ENCODE data around the gene PAGE2B.
"Not testable (repeated sequence)": the region's sequence is repeated elsewhere in the genome, so short reads cannot be mapped to it uniquely, and the experiment has no call there.

The PAGE2B gene

DNA sequence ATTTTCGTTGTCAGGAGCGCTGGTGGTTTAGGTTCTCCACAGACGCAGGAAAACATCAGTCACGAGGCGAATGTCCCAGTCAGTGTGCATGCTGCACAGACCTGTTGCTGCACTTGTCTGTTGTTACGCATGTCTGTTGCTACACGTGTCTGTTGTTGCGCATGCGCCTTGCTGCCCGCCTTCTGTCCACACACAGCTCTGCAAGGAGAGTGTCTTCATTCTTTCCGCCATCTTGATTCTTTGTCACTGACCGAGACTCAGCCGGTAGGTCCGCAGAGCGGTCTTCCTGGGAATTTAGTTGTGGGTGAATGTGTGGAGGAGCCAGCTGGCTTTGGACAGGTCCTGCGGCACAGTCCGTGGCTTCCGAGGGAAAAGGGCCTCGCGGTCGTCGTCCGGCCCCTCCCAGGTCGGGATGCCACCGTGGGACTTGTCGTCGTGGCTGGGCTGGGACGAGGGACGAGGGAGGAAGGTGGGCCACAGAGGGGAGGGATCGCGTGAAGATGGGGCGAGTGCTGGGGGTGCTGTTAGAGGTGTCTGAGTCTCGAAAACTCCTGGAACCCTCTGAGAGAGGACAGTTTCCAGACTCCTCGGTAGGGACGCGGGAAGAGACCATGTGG is at the start of gene PAGE2B:
Gene PAGE2B, plus strand, starts transcription at position 180 of the 617 bp plus-strand sequence. CDS start 1,012 bp downstream, outside the sequence.
- peak in 1 of 3 experiments; percentile 7 for DNase-seq

GRCh38 chrX:55026143-55026542 is 48.7 kb upstream of the PAGE2B start:
- no peak for DNase-seq

DNA sequence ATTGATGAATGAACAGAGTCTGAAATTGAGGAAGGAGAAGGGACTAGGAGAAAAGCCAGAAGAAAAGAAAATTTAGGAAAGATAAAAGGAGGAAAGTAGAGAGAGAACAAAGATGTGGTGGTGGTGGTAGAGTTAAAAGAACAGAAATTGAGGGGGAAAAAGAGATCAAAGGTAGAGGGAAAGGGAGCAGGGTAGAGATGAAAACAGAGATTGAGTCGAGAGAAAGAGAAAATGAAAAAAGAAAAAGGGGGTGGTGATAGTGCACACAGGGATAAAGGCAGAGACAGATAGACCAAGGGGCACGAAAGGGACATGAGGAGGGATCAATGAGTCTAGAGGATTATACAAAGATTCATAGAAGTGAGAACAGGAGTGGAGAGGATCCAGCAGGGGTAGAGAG is 48.0 kb upstream of the PAGE2B start:
- no peak for DNase-seq

DNA sequence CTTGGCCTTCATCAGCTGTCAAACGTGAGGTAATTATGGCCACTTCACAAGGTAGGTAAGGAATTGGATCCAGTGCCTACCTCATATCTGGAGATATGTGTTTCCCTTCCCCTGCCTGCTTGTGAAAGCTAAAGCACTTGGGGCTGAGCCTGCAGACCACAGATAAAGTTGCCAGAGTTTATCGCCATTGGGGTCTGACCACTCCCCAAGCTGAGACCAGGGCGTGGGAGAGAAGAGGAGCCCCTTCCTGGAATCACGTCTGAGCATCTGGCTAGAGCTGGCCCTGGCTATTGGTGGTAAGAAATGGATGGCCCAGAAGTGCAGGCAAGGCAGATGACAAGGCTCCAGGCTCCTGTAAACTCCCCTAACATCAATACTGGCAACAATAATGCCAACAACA is 46.8 kb upstream of the PAGE2B start:
- DNase-seq: no peak

- DNase-seq: no peak
Measured at GRCh38 chrX:55028611-55029010, 46.2 kb upstream of the PAGE2B start.

GRCh38 chrX:55029291-55029690 is 45.5 kb upstream of the PAGE2B start:
- DNase-seq: no peak

GRCh38 chrX:55030271-55031205 is 44.3 kb upstream of the PAGE2B start, which contains the start of gene ALAS2:
TSS of gene ALAS2 (minus strand) at chrX:55030977. CDS start at chrX:55026000, 4,977 bp downstream.
- no peak for DNase-seq

GRCh38 chrX:55033429-55033828 is 41.4 kb upstream of the PAGE2B start:
- DNase-seq: no peak

DNA sequence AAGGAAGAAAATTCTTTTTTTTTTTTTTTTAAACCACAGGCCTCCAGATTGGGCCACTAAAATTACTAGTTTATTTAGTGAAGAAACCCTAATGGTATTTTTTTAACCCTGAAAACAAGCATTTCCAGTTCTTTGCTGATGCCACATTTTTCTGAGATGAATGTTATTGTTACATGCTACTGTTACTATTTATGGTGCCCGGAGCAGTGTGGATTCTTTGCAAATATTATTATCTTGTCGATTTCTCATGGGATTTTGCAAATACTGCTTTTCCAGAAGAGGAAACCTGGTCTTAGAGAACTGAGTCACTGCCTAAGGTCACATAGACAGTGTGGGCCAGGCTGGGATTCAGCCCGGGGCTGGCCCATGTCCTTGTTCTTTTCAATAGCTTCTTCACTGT is 35.4 kb upstream of the PAGE2B start:
- DNase-seq: no peak

DNA sequence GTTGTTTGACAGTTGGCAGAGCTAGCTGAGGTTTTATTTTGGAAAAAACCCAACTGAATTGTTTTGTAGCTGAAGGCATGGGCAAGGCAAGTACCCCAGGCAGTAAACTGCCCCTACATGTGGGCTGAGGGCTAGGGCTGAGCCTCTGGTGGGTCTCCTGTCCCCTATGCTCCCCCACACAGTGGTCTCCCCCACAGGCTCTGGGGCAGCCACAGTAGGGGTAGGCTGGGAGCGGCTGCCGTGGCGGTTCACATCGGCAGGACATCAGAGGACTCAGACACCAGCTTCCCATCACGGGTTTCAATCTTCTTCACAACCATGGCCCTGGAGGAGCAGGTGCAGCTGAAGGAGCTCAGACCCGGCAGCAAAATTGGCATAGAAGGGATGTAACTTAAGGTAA is 33.3 kb upstream of the PAGE2B start:
- no peak for DNase-seq

GRCh38 chrX:55050599-55050998 is 24.2 kb upstream of the PAGE2B start:
- not testable (repeated sequence) for DNase-seq

- peak in 2 of 3 experiments; percentile 39 to 78 for DNase-seq
Measured at GRCh38 chrX:55056820-55057674, 17.8 kb upstream of the PAGE2B start.

- DNase-seq: peak in 2 of 3 experiments; percentile 39 to 78
Measured at GRCh38 chrX:55057675-55058249, 17.1 kb upstream of the PAGE2B start.

- DNase-seq: not testable (repeated sequence)
Measured at GRCh38 chrX:55067180-55067579, 7.7 kb upstream of the PAGE2B start.

- no peak for DNase-seq
Measured at GRCh38 chrX:55072286-55072685, 2.5 kb upstream of the PAGE2B start.

DNA sequence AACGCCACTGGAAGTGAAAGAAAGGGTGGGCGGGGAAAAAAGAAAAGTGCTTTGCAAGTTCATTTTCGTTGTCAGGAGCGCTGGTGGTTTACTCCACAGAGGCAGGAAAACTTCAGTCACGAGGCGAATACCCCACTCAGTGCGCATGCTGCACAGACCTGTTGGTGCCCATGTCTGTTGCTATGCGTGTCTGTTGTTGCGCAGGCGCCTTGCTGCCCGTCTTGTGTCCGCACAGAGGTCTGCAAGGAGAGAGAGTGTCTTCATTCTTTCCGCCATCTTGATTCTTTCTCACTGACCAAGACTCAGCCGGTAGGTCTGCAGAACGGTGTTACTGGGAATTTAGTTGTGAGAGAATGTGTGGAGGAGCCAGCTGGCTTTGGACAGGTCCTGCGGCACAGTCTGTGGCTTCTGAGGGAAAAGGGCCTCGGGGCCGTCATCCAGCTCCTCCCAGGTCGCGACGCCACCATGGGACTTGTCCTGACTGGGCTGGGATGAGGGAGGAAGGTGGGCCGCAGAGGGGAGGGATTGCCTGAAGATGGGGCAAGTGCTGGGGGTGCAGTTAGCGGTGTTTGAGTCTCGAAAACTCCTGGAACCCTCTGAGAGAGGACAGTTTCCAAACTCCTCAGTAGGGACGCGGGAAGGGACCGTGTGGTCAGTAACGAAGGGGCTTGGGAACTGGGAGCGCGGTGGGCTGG is 14.1 kb downstream of the PAGE2B start, which contains the start of gene PAGE2:
Gene PAGE2, plus strand, starts transcription at position 224 of the 695 bp plus-strand sequence. CDS start 1,003 bp downstream, outside the sequence.
- DNase-seq: no peak

GRCh38 chrX:55098691-55099090 is 23.9 kb downstream of the PAGE2B start:
- DNase-seq: no peak

GRCh38 chrX:55099162-55099561 is 24.3 kb downstream of the PAGE2B start:
- DNase-seq: no peak

DNA sequence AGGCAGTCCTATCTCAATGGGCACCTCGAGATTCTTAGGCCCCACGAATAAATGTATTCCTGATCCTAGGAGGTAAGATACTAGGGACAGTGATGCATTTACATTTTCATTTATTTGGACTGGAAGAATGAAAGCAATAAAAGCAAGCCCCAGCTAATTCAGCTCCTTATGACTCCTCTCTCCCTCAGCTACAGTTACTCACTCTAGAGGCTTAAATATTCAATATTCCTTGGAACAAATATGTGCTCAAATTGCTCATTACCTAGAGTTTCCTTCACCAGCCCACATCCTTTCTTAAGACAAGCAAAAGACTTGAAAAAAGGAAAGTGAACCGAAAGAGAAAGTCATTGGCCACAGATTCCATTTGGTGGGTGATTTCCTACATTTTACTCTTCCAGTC is 27.9 kb downstream of the PAGE2B start:
- no peak for DNase-seq

DNA sequence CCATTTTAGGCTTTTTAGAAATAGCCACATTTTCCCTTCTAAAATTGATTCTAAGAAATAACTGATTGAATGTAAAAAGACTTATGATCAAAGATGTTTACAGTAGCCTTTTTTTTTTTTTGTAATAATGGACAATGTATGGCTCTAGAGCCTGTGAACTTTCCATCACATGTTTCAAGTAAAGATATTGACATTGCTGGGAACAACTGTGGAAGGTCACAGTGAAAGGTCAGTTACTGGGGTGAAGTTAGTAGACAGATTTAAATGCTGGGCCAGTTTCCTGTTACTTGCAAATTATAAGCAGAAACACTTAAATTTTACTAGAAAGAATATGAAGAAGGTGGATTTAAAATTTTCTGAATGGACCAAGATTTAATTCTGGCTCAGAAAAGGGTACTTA is 32.4 kb downstream of the PAGE2B start:
- DNase-seq: no peak

DNA sequence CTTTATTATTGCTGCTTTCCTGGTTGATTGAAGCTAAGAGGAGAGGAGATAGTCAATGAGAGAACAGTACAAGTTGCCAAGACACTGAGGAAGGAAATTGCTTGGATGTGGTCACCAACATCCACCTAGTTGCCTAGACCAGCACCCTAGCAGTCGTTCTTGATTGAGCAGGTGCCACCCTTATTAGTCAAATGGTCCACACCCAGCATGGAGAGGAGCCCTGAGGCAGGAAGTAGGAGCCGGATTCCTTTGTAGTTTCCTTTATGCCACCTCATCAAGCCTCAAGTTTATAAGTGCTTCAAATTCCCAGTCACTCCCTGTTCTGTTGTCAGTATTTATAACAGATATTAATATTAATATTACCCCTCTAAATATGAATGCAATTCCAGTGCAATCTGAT is 33.1 kb downstream of the PAGE2B start:
- no peak for DNase-seq

- DNase-seq: no peak
Measured at GRCh38 chrX:55109306-55109705, 34.5 kb downstream of the PAGE2B start.
